A673 (cell line): ENCODE results near the gene CNNM3. TPM values are rescaled to one million over a fixed set of nuclear protein-coding genes. Genes with fewer than 3 reads are reported as not detected.
"Not testable (repeated sequence)": the region's sequence is repeated elsewhere in the genome, so short reads cannot be mapped to it uniquely, and the experiment has no call there.

Experiments used
- BruUV-seq: library from RNA; stranded (reverse); fragments of 400-500 nt; replicated peaks from 2 replicates; lab custom pipeline; 2021; lab: Mats Ljungman, UMichigan
- CTCF ChIA-PET: fragments of 300-600 bp; sonication (Branson Sonifier 250); formaldehyde crosslinking; loops from one replicate; lab custom pipeline; 2022; ENCODE audit warnings: antibody characterized with exemption; lab: Charles Lee
- POLR2A ChIA-PET: fragments of 300-600 bp; sonication (Branson Sonifier 250); formaldehyde crosslinking; loops from one replicate; lab custom pipeline; 2022; ENCODE audit warnings: antibody characterized with exemption; ENCODE audit not compliant: low non-redundant PET; lab: Charles Lee
- DNase-seq: peaks from one replicate; pipeline ENCODE4 v3.0.0-alpha.2; 2015; ENCODE audit warnings: low spot score
- H3K27ac ChIP-seq: fragments of 200-600 bp; sonication (generic); 2 replicates; pipeline ENCODE4 v1.5.1; 2016; ENCODE audit warnings: mixed run types, low read depth, mild to moderate bottlenecking, mixed read lengths, antibody characterized with exemption, low read length; ENCODE audit not compliant: poor library complexity, severe bottlenecking
- H3K27me3 ChIP-seq: fragments of 200-600 bp; sonication (generic); replicated peaks from 2 replicates; pipeline ENCODE4 v1.6.1; 2017; ENCODE audit warnings: mixed run types, low read depth, mild to moderate bottlenecking, mixed read lengths, antibody characterized with exemption, low read length; ENCODE audit not compliant: insufficient read depth, poor library complexity
- H3K36me3 ChIP-seq: fragments of 200-600 bp; sonication (generic); 2 replicates; pipeline ENCODE4 v1.6.1; 2016; ENCODE audit warnings: mixed run types, mild to moderate bottlenecking, mixed read lengths, antibody characterized with exemption, low read length; ENCODE audit not compliant: insufficient read depth, poor library complexity, severe bottlenecking
- H3K4me1 ChIP-seq: fragments of 200-600 bp; sonication (generic); 2 replicates; pipeline ENCODE4 v1.6.1; 2017; ENCODE audit warnings: mixed run types, mild to moderate bottlenecking, mixed read lengths, antibody characterized with exemption, low read length; ENCODE audit not compliant: insufficient read depth, poor library complexity, severe bottlenecking
- H3K4me3 ChIP-seq: fragments of 200-600 bp; sonication (generic); 2 replicates; pipeline ENCODE4 v1.5.1; 2016; ENCODE audit warnings: low read depth, mixed run types, mild to moderate bottlenecking, mixed read lengths, low read length; ENCODE audit not compliant: poor library complexity, severe bottlenecking
- H3K9me3 ChIP-seq: fragments of 200-600 bp; sonication (generic); 2 replicates; pipeline ENCODE4 v1.6.1; 2016; ENCODE audit warnings: mixed run types, low read depth, mild to moderate bottlenecking, mixed read lengths, antibody characterized with exemption, low read length; ENCODE audit not compliant: poor library complexity, severe bottlenecking
- EZH2 ChIP-seq: fragments of 200-600 bp; sonication (generic); IDR thresholded peaks from 2 replicates; pipeline ENCODE4 v1.6.1; 2017; ENCODE audit warnings: borderline replicate concordance, low read depth, mild to moderate bottlenecking, mixed read lengths, antibody characterized with exemption, low read length; ENCODE audit not compliant: poor library complexity, severe bottlenecking
- intact Hi-C: fragments of 100-400 bp; cut with micrococcal nuclease; formaldehyde crosslinking; loops from one replicate; pipeline ENCODE4 v1.10.0; 2022; ENCODE audit not compliant: unreplicated experiment
- total RNA-seq: library from RNA; stranded (reverse); gene quantifications from 2 replicates; pipeline ENCODE4 v1.2.3, GENCODE V29; 2021
- TF ChIP-seq, protein P1 (sequence below): fragments of 300-800, 200-600 bp; sonication (generic); conservative IDR thresholded peaks from 2 replicates; pipeline ENCODE4 v1.5.1; 2017; ENCODE audit warnings: low read depth, mild to moderate bottlenecking, antibody characterized with exemption, low read length, moderate library complexity, mixed read lengths

CNNM3 gene
- total RNA-seq, 1 experiment from 2014 or later, result 20.9 TPM

DNA sequence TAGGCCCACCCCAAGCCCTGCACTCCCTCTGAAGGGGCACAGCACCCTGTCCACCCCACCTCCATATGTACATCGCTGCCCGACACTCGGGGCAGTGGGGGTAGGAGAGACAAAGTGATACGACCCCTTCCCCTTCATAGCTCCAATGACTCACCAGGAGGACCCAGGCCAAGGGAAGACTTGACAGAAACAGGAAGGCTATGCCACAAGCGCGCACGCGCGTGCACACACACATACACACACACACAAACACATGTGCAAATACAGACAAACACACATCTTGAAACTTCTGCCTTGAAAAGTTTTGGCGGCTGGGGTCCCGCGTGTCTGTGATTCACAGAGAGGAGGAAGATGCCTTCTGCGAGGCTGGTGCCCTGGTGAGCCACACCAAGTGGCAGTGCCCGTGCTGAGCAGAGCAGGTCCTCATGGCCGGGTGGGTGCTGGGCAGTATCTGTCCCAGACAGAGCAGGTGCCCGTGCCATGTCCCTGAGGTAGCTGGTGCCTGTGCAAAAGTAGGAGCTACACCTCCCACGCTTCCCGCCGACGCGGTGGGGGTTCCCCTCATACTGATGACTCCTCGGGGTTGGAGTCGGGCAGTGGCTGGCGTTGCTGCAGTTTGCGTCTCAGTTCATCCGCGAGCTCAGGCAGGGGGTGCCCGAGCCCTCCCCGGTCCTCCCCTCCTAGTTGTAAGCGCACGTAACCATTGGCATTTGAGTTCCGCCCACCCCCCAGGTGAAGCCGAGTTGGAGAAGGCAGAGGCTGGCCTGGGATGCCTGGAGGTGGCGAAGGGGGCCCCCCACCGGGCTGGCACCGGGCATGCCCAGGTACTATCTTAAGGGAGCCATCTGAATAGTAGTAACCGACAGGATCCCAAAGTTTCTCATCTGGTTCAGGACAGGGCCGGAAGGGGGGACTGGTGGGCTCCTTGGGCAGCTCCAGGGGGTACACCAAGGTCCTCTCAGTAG, 44.3 kb downstream of the CNNM3 start:
- no peak for DNase-seq
- CTCF ChIA-PET, result interaction anchor here (0.5 kb wide), 1 partner anchor 8 kb away, joined by 6 read pairs; no protein-coding TSS in a partner anchor

DNA sequence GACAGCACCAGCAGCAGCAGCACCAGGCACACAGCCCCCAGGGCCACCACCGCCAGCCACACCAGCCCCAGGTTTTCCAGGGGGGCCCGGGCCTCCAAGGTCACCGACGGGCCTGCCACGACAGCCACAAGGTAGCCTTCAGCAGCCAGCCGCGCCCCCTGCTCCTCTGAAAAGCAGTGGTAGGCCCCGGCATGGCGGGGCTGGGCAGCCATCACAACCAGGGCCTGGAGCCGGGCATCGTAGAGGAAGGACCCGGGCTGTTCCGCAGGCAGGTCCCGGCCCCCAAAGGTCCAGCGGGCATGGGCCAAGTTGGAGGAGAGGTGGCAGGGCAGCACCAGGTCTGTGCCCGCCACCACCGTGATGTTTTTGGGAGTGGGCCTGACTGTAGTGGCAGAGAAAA, 45.0 kb downstream of the CNNM3 start:
- ChIA-PET CTCF (no interaction called here), POLR2A (no interaction called here)
- no peak for TF ChIP-seq EZH2
- TF ChIP-seq, protein P1, sequence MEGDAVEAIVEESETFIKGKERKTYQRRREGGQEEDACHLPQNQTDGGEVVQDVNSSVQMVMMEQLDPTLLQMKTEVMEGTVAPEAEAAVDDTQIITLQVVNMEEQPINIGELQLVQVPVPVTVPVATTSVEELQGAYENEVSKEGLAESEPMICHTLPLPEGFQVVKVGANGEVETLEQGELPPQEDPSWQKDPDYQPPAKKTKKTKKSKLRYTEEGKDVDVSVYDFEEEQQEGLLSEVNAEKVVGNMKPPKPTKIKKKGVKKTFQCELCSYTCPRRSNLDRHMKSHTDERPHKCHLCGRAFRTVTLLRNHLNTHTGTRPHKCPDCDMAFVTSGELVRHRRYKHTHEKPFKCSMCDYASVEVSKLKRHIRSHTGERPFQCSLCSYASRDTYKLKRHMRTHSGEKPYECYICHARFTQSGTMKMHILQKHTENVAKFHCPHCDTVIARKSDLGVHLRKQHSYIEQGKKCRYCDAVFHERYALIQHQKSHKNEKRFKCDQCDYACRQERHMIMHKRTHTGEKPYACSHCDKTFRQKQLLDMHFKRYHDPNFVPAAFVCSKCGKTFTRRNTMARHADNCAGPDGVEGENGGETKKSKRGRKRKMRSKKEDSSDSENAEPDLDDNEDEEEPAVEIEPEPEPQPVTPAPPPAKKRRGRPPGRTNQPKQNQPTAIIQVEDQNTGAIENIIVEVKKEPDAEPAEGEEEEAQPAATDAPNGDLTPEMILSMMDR, result no peak
- H3K27ac ChIP-seq, result no peak overlapping the region
- peaks cover 57% of the 10 kb centered on the region for H3K36me3 ChIP-seq
- H3K9me3 ChIP-seq, result no peaks in the 10 kb centered on the region
- H3K27me3 ChIP-seq, result no peaks in the 10 kb centered on the region
- no TSS peak for BruUV-seq
- DNase-seq, result no peak
- peaks cover 10% of the 10 kb centered on the region for H3K4me1 ChIP-seq
- no peak overlapping the region for H3K4me3 ChIP-seq
- intact Hi-C loops, result no loop called here

More for the DNA sequence above, 44.3 kb downstream of the CNNM3 start:
- POLR2A ChIA-PET, result no interaction called here
- Histone ChIP-seq H3K36me3 (peaks cover 50% of the 10 kb centered on the region), H3K27ac (no peak overlapping the region), H3K4me1 (peaks cover 10% of the 10 kb centered on the region), H3K4me3 (no peak overlapping the region), H3K9me3 (no peaks in the 10 kb centered on the region), H3K27me3 (no peaks in the 10 kb centered on the region)
- no TSS peak for BruUV-seq
- no peak for TF ChIP-seq EZH2
- TF ChIP-seq, protein P1, result no peak
- intact Hi-C loops, result no loop called here

- DNase-seq, BruUV-seq, H3K9me3 ChIP-seq, H3K27me3 ChIP-seq, H3K27ac ChIP-seq, H3K4me3 ChIP-seq, intact Hi-C loops: not testable (repeated sequence)
- POLR2A ChIA-PET, result interaction anchor here (0.6 kb wide), 1 partner anchor 16 kb away, joined by 9 read pairs; no protein-coding TSS in a partner anchor
- CTCF ChIA-PET, result interaction anchor here (0.6 kb wide), 1 partner anchor 91 kb away, joined by 3 read pairs; no protein-coding TSS in a partner anchor
- H3K4me1 ChIP-seq, result peaks cover 14% of the 10 kb centered on the region
- H3K36me3 ChIP-seq, result peaks cover 68% of the 10 kb centered on the region
Measured at GRCh38 chr2:96863056-96863455, 47.0 kb downstream of the CNNM3 start.
